Bone marrow (tissue), 2 donors: ENCODE results near the gene COIL.
A peak's percentile ranks its signal among the peaks of the same experiment; 100 is the strongest.
"Not testable (repeated sequence)": the region's sequence is repeated elsewhere in the genome, so short reads cannot be mapped to it uniquely, and the experiment has no call there.

ENCODE experiments used
- DNase-seq, 2 donors: peaks; one replicate each; lab custom pipeline; 2025; lab: John Stamatoyannopoulos, UW

COIL gene

DNA sequence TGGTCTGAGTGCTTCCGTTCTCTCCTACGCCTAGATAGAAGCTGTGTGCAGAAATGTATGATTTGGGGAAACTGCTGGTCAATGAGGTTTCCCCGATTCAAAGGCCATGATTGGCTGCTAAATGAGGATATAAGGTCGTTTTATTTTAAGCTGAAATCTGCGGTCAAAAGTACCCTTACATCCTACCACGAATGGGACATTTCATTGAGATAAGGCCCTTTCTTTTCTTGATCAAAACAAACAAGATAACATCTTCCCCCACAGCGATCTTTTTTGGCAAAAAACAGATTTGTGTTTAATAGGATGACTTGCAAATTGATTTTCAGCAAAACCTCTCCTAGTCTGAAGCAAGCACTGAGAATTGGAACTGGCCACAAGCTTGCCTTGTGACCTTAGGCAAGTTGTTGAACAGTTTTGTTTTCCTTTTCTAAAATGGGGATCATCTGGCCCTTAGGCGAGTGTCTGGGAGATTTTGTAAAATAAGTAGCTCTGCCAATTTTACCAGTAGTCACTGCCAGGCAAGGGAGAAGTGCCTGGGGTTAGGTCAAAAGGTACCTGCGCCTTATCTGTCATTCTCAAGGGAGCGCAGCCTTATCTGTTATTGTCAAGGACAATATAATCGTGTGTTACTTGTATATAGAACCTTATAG, 17.7 kb upstream of the COIL start:
- no peak for DNase-seq

DNA sequence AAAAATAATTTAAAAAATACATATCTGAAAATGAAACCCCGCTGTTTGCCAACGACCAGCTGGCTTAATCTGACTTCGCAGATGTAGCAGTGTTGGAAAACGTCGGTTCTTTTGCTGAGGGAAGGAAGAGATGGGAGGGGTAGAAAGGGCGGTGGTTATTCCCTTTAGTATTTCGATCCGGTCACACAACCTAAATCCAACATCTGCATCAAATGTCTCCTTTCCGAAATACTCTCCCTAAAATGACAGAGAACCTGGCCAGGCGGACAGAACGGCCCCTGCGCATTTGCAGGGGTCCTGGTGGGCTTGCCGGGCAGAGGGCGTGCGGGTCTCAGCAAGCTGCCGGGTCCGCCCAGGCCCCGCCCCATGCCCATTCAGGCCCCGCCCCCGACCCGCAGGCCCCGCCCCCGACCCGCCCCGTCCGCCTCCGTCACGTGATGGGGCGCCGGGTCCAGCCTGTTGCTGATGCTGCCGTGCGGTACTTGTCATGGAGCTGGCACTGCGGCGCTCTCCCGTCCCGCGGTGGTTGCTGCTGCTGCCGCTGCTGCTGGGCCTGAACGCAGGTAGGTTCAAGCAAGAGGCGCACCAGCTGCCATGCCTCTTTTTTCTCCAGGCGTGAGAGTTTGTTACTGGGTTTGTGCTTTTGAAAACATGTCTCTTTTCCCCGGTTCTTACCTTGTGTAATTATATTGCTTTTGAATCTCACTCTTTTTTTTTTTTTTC, 17.0 kb upstream of the COIL start, which contains the start of gene SCPEP1:
Gene SCPEP1, plus strand, starts transcription at position 459 of the 723 bp plus-strand sequence. Its CDS starts 29 bp downstream, at position 488.
- peak; percentile 45 to 86 for DNase-seq

DNA sequence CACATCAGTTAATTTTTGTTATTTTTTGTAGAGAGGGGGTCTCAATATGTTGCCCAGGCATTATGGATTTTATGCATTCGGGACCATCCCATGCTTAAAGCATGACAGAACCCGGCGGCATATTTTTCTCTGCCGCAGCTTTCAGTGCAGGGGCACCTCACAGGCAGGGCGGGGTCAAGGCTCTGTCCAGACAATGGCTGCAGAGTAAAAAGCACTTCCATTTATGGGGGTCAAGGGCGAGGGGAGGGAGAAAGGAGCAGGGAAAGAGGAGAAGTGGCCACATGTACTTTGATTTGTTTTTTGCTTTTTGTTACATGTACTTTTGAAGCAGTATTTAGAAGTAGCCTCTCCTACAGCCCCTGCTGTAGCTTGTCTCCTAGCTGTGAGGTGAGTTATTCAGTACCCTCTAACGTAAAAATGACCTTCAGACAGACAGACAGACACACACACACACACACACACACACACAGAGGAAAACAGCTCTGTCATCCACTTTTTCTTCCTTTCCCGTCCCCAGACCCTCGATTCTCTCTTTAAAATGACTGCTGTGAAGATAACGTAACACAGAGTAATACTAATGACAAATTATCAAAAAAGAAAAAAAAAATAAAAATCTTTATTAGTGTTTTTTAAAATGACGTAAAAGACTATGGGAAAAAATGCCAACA, 16.2 kb upstream of the COIL start:
- no peak for DNase-seq

DNA sequence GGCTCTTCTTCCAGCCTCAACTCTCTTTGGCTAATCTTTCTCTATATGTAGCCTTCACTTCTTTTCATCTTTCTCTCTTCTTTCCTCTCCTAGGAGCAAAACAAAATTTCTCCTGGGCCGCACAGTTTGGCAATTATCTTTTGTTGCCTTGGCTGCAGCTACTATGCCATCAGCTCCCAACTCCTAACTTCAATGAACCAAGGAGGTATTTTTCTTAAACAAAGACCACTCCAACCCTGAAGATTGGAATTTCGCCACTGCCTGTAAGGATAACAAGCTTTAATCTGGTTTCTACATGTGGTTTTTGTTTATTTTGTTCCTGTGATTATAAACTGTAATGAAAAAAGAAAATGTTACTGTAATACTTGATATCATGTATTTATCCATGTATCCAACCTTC, 14.8 kb upstream of the COIL start:
- no peak for DNase-seq

DNA sequence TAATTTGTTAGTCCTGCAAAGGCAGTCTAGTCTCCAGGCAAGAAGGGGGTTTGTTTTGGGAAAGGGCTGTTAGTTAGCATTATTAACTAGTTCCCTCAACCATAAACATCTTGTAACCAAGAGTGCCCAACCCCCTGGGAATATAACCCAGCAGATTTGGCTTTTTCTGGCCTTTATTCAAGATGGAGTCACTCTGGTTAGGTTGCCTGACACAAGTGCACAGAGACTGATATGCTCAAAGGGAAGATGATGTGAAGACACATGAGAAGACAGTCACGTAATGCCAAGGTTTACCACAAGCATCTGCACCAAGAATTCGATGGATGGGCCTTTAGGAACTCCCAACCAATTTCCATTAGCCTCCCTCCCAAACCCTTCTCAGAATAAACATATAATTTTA, 13.2 kb upstream of the COIL start:
- DNase-seq, result no peak

DNA sequence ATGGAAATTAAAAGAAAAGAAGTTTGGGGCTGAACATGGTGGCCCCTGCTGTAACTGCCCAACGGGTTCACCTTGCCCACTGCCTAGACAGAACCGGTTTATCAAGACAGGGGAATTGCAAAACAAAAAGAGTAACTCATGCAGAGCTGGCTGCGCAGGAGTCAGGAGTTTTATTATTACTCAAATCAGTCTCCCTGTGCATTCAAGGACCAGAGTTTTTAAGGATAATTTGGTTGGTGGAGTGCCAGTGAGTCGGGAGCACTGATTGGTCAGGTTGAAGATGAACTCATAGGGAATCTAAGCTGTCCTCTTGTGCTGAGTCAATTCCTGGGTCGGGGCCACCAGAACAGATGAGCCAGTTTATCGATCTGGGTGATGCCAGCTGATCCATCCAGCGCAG, 12.7 kb upstream of the COIL start:
- no peak for DNase-seq

DNA sequence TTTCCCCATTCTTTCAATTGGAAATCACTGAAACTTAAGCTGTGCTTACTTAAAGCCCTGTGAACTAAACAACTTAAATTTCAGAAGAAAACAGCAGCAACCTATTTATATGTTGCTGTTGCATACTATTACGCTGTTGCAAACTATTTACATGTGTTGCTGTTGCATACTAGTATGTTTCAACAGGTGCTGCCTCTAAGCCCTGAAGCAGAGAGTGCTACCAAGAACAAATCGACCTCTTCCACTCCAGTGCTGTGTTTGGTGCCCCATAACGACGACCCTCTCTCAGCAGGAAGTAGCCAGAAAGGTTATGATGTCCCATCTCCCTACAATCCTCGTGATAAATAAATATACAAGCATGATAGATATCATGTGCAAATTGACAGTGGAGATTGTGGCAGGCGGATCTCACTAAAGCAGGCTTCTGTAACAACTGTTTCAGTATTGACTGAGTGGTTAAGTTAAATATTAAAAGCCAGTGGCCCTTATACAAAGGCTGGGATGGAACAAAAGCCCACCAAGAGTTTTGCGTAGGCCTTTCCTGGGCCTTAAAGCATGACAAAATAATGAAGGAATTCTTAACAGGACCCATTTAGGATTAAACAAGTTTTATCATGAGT, 11.4 kb upstream of the COIL start:
- no peak for DNase-seq

DNA sequence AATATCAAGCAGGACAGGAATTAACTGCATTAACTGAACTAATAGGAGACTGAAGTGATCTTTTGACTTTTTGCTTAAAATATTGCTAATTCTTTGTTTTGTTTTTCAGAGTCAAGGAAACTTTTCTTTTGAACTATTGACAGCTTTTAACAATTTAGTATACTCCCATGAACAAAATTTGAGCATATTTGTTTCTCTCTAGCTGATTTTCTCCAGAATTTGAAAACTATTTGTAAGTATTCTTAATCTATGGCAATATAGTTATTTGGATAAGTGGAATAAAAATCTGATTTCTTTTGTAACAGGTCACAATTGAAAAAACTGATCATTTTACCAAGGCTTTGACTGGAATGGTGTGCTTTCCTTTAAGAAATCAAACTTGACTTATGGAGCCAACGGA, 10.1 kb upstream of the COIL start:
- DNase-seq, result no peak

DNA sequence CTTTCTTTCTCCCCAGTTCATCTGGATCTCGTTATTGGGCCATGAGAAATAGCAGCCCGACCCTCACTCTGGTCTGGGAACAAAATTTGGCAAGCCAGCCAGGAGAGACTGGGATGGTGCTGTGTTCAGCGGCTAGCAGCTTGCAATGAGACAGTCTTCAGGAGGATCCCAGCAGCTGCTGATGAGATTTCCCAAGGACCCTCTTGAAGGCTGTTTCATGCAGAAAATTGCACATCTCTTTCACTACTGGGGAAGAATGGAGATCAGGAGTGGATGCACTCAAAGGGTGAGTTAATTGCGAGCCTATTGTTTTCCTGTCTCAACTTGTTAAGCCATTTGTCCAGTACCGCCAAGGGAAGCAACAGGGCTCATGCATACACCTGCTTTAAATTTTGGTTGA, 5.5 kb upstream of the COIL start:
- DNase-seq, result no peak

DNA sequence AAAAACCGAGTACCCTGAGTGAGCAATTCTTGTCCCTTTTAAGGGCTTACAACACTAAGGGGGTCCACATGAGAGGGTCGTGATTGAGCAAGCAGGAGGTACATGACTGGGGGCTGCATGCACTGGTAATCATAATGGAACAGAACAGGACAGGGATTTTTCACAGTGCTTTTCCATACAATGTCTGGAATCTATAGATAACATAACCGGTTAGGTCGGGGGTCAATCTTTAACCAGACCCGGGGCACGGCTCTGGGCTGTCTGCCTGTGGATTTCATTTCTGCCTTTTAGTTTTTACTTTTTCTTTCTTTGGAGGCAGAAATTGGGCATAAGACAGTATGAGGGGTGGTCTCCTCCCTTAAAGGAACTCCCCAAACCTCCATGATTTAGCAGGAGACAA, 4.8 kb upstream of the COIL start:
- DNase-seq, result not testable (repeated sequence)

DNA sequence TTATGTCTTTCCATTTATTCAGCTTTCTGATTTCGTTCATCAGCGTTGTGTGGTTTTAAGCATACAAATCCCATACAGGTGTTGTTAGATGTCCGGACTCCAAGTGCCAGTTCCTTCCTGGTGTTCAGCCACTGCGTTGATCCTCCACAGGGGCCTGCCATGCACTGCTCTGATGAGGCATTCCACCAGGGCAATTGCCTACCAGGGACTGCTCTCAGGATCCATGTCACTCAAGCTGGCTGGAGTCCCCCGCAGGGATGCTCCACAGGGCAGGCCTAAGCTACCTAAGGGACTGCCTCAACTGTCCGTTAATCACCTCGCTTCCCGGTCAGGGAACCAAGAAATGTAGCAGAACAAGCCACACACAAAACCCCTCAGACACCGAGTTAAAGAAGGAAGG, 4.4 kb upstream of the COIL start:
- not testable (repeated sequence) for DNase-seq

DNA sequence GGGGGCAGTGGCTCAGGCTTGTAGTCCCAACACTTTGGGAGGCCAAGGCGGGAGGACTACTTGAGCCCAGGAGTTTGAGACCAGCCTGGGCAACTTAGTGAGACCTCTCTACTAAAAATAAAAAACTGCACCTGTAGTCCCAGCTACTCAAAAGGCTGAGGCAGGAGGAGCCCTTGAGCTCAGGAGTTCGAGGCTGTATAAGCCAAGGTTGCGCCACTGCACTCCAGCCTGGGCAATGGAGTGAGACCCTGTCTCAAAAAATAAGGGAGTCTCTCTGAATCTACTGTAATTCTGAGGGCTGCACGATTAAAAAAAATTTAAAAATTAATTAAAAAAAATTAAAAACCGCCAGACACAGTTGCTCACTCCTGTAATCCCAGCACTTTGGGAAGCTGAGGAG, 3.9 kb downstream of the COIL start:
- no peak for DNase-seq

DNA sequence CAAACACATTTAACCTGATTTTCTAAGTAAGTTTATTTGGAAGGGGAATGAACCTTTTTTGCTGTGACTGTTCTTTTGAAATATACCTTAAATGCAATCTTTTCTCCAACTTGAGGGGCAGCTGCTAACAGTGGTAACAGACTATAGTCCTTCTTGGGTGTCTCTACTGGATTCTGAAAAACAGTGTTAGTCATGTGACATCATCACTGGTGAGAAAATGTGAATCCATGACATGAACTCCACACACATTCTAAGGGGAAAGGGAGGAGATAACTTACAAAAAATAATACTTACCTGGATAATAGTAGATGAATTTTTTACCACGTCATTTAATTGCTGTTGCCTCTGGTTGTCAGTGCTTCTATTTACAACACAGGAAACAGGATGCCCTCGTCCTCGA, 11.3 kb downstream of the COIL start:
- no peak for DNase-seq

DNA sequence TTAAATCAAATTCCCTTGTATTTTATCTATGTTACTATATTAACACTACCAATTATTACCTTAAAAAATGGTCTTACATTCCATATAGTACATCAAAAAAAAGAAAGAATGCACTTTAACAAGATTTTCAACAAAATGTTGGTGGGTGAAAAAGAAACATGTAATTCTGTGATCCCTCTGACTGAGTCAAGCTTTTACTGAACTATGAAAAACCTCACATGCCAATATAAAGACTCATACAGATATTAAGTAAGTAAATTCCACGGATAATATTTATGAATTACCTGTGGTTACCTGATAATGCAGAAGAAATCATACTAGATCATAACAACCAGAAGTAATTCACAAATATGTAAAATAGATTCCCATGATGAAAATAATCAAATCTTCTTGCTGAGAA, 12.4 kb downstream of the COIL start:
- no peak for DNase-seq

DNA sequence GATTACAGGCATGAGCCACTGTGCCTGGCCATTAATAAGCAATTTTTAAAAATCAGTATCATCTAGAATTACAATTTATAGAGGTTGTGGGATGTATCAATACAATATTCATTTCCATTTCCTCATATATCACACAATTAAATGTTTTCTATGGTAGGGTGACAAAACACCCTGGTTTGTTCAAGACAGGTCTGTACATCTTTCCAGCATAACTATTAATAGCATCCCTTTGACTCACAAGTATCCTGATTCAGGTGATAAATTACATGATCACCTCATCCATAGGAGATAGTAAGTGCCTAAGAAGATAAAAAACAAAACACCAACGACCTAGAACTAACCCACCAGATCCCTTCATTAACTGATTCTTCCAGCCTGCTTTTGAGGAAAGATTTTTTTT, 13.1 kb downstream of the COIL start:
- no peak for DNase-seq

DNA sequence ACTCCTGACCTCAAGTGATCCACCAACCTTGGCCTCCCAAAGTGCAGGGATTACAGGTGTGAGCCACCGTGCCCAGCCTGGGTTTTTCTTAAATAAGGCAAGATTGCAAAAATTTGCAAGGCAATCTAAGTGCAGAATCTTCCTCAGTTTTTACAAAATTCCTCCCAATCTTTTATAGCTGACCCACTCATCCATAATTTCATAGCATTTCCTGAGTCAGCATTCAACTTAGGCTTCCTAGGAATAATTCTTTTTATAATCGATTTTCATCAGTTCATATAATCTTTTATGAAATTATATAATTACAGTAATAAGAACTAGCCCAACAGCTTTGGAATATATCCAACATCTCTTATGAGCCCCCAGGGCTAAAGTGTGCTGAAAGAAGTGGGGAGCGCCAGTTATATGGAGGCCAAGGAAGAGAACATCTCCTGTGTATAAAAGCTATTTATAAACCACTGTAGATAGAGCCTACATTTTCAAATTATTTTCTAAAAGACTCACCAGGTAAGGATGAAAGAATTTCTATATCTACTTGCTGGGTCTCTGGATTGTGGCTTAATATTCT, 14.8 kb downstream of the COIL start:
- no peak for DNase-seq

DNA sequence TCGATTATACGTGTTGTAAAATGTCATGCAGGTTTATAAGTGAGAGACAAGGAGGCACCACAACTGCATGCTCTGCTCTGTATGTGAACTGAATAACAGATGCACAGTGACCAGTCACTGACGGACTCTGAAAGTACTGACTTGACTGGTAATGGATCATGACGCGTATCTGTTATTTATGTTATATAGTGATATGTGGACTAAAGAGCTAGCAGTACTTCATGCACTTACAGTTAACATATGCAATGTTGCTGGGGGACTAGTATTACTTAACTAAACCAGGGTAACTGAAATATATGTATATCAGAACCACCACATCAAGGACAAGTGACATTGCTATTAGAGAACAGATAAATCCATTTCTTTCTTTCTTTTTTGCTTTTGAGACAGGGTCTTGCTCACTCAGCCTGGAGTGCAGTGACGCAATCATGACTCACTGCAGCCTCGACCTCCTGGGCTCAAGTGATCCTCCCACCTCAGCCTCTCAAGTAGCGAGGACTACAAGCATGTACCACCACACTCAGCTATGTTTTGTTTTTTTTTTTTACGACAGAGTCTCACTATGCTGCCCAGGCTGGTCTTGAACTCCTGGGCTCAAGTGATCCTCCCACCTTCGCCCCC, 17.2 kb downstream of the COIL start:
- no peak for DNase-seq

DNA sequence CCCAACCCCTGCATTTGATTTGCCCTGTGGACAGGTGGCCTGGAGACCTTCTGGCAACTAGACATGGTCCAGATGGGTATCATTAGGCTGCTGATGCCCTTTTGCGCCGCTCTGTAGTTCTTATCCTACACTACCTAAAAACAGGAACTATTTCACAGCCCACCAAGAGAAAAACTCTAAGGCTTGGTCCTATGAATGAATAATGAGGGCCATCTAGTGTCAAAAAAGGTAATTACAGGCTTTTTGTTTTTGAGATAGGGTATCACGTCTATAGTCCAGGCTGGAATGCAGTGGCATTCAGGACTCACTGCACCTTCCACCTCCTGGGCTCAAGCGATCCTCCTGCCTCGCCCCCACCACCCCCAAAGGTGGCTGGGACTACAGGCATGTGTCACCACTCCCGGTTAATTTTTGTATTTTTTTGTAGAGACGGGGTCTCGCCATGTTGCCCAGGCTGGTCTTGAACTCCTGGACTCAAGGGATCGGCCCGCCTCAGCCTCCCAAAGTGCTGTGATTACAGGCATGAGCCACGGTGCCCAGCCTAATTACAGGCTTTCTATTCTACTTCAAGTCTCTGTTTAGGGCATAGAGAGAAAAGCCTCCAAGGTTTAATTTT, 20.9 kb downstream of the COIL start:
- DNase-seq, result peak in 1 of 2 donors; percentile 89

DNA sequence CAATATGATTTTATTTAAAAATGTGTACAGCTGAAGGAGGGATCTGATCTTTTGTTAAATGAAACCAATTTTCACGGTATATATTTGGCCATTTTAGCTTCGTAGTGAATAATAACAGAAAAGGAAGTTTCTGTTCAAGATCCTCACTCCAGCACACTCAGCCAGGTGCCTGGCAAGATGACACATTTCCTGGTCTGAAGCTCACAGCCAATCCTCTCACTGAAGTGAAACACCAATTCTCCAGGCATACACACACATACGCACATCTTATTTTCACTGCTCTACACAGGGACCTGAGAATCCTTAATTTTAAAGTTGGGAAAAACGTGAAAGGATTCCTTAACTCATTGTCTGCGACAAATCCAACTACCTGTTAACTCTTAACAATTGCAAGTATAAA, 22.6 kb downstream of the COIL start:
- DNase-seq, result peak in 1 of 2 donors; percentile 17

DNA sequence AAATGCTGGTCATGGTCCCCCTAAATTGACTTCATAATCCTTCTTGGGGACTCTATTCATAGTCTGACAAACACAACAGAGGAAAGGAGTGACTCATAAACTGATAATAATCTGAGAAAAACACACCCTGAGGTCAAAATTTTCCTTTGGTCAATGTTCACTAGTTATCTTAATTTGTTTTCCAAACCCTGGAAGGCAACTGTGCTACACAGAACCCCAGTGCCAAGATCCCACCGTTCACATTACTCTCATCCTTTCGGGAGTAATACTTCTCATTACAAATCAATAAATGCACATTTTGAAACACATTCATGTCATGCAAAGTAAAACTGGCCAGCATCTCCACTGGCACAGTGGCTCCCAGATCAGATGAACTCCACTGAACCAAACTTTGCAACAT, 23.2 kb downstream of the COIL start:
- DNase-seq, result no peak

DNA sequence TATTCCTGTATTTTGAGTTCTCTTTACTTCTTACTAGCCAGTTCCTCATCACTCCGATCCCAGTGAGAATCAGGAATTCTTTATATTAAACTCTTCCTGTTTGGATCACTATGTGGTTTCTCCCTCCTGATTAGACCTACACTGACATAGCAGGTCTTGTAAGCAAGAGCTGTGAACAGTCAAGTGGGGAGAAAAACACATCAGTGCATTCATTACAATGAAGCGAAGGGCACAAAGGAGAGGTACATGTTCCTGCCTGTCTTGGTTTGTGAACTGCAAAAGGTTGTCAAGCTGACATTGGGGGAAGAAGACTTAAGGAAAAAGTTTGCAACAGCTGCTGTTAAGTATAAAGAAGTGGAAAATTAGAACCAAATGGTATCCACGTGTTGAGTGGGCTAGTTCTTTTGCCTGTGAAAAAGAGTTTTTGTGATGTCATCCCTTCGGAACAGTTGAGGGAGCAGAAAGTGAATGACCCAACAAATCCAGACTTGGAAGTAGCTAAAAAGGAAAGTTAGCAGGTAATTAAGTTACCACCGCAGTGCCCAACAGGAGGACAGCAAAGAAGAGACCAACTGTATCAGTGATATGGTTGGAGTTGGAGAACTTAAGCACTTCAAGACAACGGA, 24.0 kb downstream of the COIL start:
- DNase-seq, result no peak
